Panc1 (cell line): ENCODE results near the gene FAAP100. TPM values are rescaled to one million over a fixed set of nuclear protein-coding genes. Genes with fewer than 3 reads are reported as not detected.

Experiments
- ATAC-seq: fragments of 200-7000 bp; cut with Tn5 transposase; 2 replicates; pipeline ENCODE4 v1.9.1; 2020; ENCODE audit warnings: mild to moderate bottlenecking, moderate library complexity
- BruUV-seq: library from RNA; stranded (reverse); fragments of 400-500 nt; replicated peaks from 2 replicates; lab custom pipeline; 2021; lab: Mats Ljungman, UMichigan
- CTCF ChIA-PET: fragments of 300-600 bp; sonication (Branson Sonifier 250); formaldehyde crosslinking; loops from one replicate; lab custom pipeline; 2022; ENCODE audit warnings: antibody characterized with exemption; lab: Charles Lee
- POLR2A ChIA-PET: fragments of 300-600 bp; sonication (Branson Sonifier 250); formaldehyde crosslinking; loops from one replicate; lab custom pipeline; 2022; ENCODE audit warnings: antibody characterized with exemption; lab: Charles Lee
- DNase-seq: peaks from one replicate; pipeline ENCODE4 v3.0.0-alpha.2; 2010; ENCODE audit warnings: low read depth, low spot score
- H3K27ac ChIP-seq: 2 replicates; pipeline ENCODE4 v1.5.1; 2011; ENCODE audit warnings: mild to moderate bottlenecking, low read length, inconsistent platforms
- H3K27me3 ChIP-seq: fragments of 200-500 bp; sonication (Bioruptor generic); 2 replicates; pipeline ENCODE4 v1.6.0; 2014; ENCODE audit warnings: low read length, inconsistent platforms; ENCODE audit not compliant: control insufficient read depth, insufficient read depth
- H3K36me3 ChIP-seq: fragments of 200-500 bp; sonication (Bioruptor generic); 2 replicates; pipeline ENCODE4 v1.5.1; 2014; ENCODE audit warnings: inconsistent platforms, mild to moderate bottlenecking, low read length, moderate library complexity; ENCODE audit not compliant: control insufficient read depth, insufficient read depth
- H3K4me1 ChIP-seq: 2 replicates; pipeline ENCODE4 v1.5.1; 2011; ENCODE audit warnings: inconsistent platforms, mild to moderate bottlenecking, low read length, moderate library complexity; ENCODE audit not compliant: control insufficient read depth, insufficient read depth
- H3K4me3 ChIP-seq, 2 experiments: 2 replicates each; pipeline ENCODE4 v1.5.1; 2011 to 2012; ENCODE audit warnings: low read depth in 2 of 2, low read length in 2 of 2, mild to moderate bottlenecking in 2 of 2, inconsistent platforms in 1 of 2, moderate library complexity in 1 of 2
- H3K9me3 ChIP-seq: fragments of 200-500 bp; sonication (Bioruptor generic); 2 replicates; pipeline ENCODE4 v1.5.1; 2014; ENCODE audit warnings: low read depth, mild to moderate bottlenecking, inconsistent platforms, low read length, moderate library complexity; ENCODE audit not compliant: control insufficient read depth, insufficient read depth
- CTCF ChIP-seq: fragments of 450-650 bp; IDR thresholded peaks from 2 replicates; pipeline ENCODE4 v1.5.1; 2017; ENCODE audit warnings: mild to moderate bottlenecking
- POLR2AphosphoS5 ChIP-seq: IDR thresholded peaks from 2 replicates; pipeline ENCODE4 v1.6.1; 2012; ENCODE audit warnings: mild to moderate bottlenecking, low read depth, low read length, moderate library complexity
- REST ChIP-seq, 2 experiments: IDR thresholded peaks; 2 replicates each; pipeline ENCODE4 v1.6.1; 2011 to 2012; ENCODE audit warnings: low read depth in 2 of 2, control low read depth in 1 of 2, low read length in 1 of 2, mild to moderate bottlenecking in 1 of 2, moderate library complexity in 1 of 2; ENCODE audit not compliant: insufficient read depth in 1 of 2
- SIN3A ChIP-seq: IDR thresholded peaks from 2 replicates; pipeline ENCODE4 v1.6.1; 2012; ENCODE audit warnings: low read depth, mild to moderate bottlenecking, low read length, moderate library complexity, borderline replicate concordance; ENCODE audit not compliant: insufficient read depth
- TCF7L2 ChIP-seq: IDR thresholded peaks from 2 replicates; pipeline ENCODE4 v1.6.1; 2011; ENCODE audit warnings: mild to moderate bottlenecking, low read depth, low read length, inconsistent platforms
- in situ Hi-C: cut with HindIII; loops from 2 replicates; pipeline ENCODE4 v1.10.0; 2016; ENCODE audit warnings: low sequenced_read_pairs, low pct_unique_long_range_greater_than_20kb
- intact Hi-C: fragments of 100-400 bp; cut with micrococcal nuclease; formaldehyde crosslinking; loops from one replicate; pipeline ENCODE4 v1.10.0; 2022; ENCODE audit not compliant: unreplicated experiment
- total RNA-seq: library from RNA; stranded (reverse); gene quantifications from one replicate; pipeline ENCODE4 v1.2.1, GENCODE V29; 2021; ENCODE audit not compliant: unreplicated experiment

FAAP100 gene
- total RNA-seq, 1 experiment from 2014 or later = 265 TPM

- ATAC-seq (no peak), DNase-seq (no peak)
- ChIA-PET POLR2A (interaction anchor here (0.6 kb wide), 2 partner anchors 9 to 22 kb away, joined by 4 to 8 read pairs; no protein-coding TSS in a partner anchor), CTCF (interaction anchor here (0.6 kb wide), 1 partner anchor 68 kb away, joined by 9 read pairs; no protein-coding TSS in a partner anchor)
- peaks cover 2% of the 10 kb centered on the region; the same call in 1 of the 2 replicates for H3K36me3 ChIP-seq
- BruUV-seq = no TSS peak
- intact Hi-C loops = loop anchor here (5.0 kb wide), 1 partner anchor 45 kb away; no protein-coding TSS in a partner anchor
- H3K27ac ChIP-seq = peak overlapping the region; percentile 100
- H3K9me3 ChIP-seq = no peaks in the 10 kb centered on the region
- in situ Hi-C loops = no loop called here
- no peaks in the 10 kb centered on the region for H3K27me3 ChIP-seq
- no peak for TF ChIP-seq CTCF
- TF ChIP-seq POLR2AphosphoS5 = peak; percentile 6
- peaks cover 86% of the 10 kb centered on the region for H3K4me1 ChIP-seq
- H3K4me3 ChIP-seq = no peak overlapping the region
Observed at GRCh38 chr17:81557276-81558114, 5.3 kb upstream of the FAAP100 start.

GRCh38 chr17:81556863-81557262, 4.7 kb upstream of the FAAP100 start:
- peaks cover 3% of the 10 kb centered on the region; the same call in 1 of the 2 replicates for H3K36me3 ChIP-seq
- in situ Hi-C loops = no loop called here

More at GRCh38 chr17:81556863-81557262, 4.7 kb upstream of the FAAP100 start:
- no TSS peak for BruUV-seq
- intact Hi-C loops = loop anchor here (5.0 kb wide), 1 partner anchor 45 kb away; no protein-coding TSS in a partner anchor
- Histone ChIP-seq H3K9me3 (no peaks in the 10 kb centered on the region), H3K4me3 (no peak overlapping the region), H3K4me1 (peaks cover 82% of the 10 kb centered on the region), H3K27me3 (no peaks in the 10 kb centered on the region), H3K27ac (peak overlapping the region; percentile 100)
- TF ChIP-seq SIN3A = 0 out of 2 replicates have a peak, but pooled peaks have one; percentile 38
- TF ChIP-seq CTCF = no peak
- no peak for TF ChIP-seq TCF7L2
- 0 out of 4 replicates have a peak, but pooled peaks of 1 of the 2 experiments have one; percentile 45 for TF ChIP-seq REST (IDR thresholded peaks at IDR 0.05; ENCODE audit: insufficient read depth in 1 of 2, low read depth in 2 of 2, low read length in 1 of 2)
- ChIA-PET CTCF (no interaction called here), POLR2A (interaction anchor here (0.6 kb wide), 2 partner anchors 8 to 23 kb away, joined by 4 to 8 read pairs; no protein-coding TSS in a partner anchor)
- DNase-seq (no peak), ATAC-seq (no peak)
